HepG2 (cell line): ENCODE measurements around the gene DMTF1. TPM values are rescaled to one million over a fixed set of nuclear protein-coding genes. Genes with fewer than 3 reads are reported as not detected.

Experiments
- ATAC-seq: fragments of 200-7000 bp; cut with Tn5 transposase; 3 replicates; pipeline ENCODE4 v1.9.1; 2020; ENCODE audit warnings: mild to moderate bottlenecking, moderate library complexity
- BruUV-seq: library from RNA; stranded (reverse); fragments of 400-500 nt; replicated peaks from 2 replicates; lab custom pipeline; 2021; lab: Mats Ljungman, UMichigan
- CTCF ChIA-PET: fragments of 300-600 bp; formaldehyde crosslinking; extraction: SDS; loops from one replicate; lab custom pipeline; 2021; ENCODE audit warnings: low total read pairs, inconsistent platforms, low intra/inter-chr PET ratio; lab: Yijun Ruan, JAX
- POLR2A ChIA-PET: fragments of 350-600 bp; sonication (Branson Sonifier 250); formaldehyde crosslinking; loops from one replicate; lab custom pipeline; 2020; ENCODE audit warnings: antibody characterized with exemption, inconsistent platforms; lab: Yijun Ruan, JAX
- DNase-seq: peaks from one replicate; pipeline ENCODE4 v3.0.0-alpha.2; 2015; ENCODE audit warnings: low spot score
- FAIRE-seq: peaks from 3 replicates; lab custom pipeline; 2011; peaks lifted over from hg19 to GRCh38; lab: Jason Lieb, UNC
- H2AFZ ChIP-seq: one replicate; pipeline ENCODE4 v1.6.1; 2011; ENCODE audit warnings: low read length, inconsistent platforms
- H3K27ac ChIP-seq: fragments of 300-600 bp; 3 replicates; pipeline ENCODE4 v1.8.0; 2011; ENCODE audit warnings: mixed run types, mild to moderate bottlenecking, mixed read lengths, low read length, inconsistent platforms; ENCODE audit not compliant: insufficient read depth; ENCODE audit errors: extremely low read length
- H3K27me3 ChIP-seq, 2 experiments: fragments of 200-600 bp in 1 of 2; 2 replicates in 1 of 2; 3 replicates in 1 of 2; pipeline versions ENCODE4 v1.6.0 to v1.8.0; 2011; ENCODE audit warnings: low read length in 2 of 2, mild to moderate bottlenecking in 2 of 2, moderate library complexity in 2 of 2, inconsistent platforms in 1 of 2; ENCODE audit not compliant: insufficient read depth in 2 of 2, control insufficient read depth in 1 of 2
- H3K36me3 ChIP-seq, 2 experiments: fragments of 200-600 bp in 1 of 2; replicated peaks in 1 of 2; 2 replicates in 1 of 2; 3 replicates in 1 of 2; pipeline versions ENCODE4 v1.5.1 to v1.8.0; 2011; ENCODE audit warnings: low read length in 2 of 2, inconsistent platforms in 1 of 2; ENCODE audit not compliant: insufficient read depth in 2 of 2, control insufficient read depth in 1 of 2
- H3K4me1 ChIP-seq: 2 replicates; pipeline ENCODE4 v1.5.1; 2012; ENCODE audit warnings: low read length, inconsistent platforms; ENCODE audit not compliant: insufficient read depth
- H3K4me2 ChIP-seq: 2 replicates; pipeline ENCODE4 v1.6.0; 2011; ENCODE audit warnings: low read depth, low read length, inconsistent platforms
- H3K4me3 ChIP-seq, 3 experiments: fragments of 200-600 bp in 1 of 3; sonication (generic), shearing (Covaris generic) in 1 of 3; replicated peaks in 1 of 3; 2 replicates each; pipeline ENCODE4 v1.5.1; 2011 to 2016; ENCODE audit warnings: low read length in 3 of 3, inconsistent platforms in 2 of 3, low read depth in 2 of 3, mild to moderate bottlenecking in 2 of 3, control low read depth in 1 of 3, mixed read lengths in 1 of 3; ENCODE audit not compliant: insufficient read depth in 1 of 3
- H3K79me2 ChIP-seq: one replicate; pipeline ENCODE4 v1.6.1; 2011; ENCODE audit warnings: low read length, inconsistent platforms; ENCODE audit not compliant: insufficient read depth
- H3K9ac ChIP-seq: 2 replicates; pipeline ENCODE4 v1.6.0; 2011; ENCODE audit warnings: mild to moderate bottlenecking, low read depth, low read length, inconsistent platforms; ENCODE audit not compliant: insufficient read depth
- H3K9me3 ChIP-seq: 2 replicates; pipeline ENCODE4 v1.5.1; 2012; ENCODE audit warnings: mild to moderate bottlenecking, low read length
- H4K20me1 ChIP-seq: 2 replicates; pipeline ENCODE4 v1.6.0; 2011; ENCODE audit warnings: inconsistent platforms, mild to moderate bottlenecking, low read length, moderate library complexity; ENCODE audit not compliant: insufficient read depth
- HMGA1 ChIP-seq: sonication (generic); formaldehyde crosslinking; conservative IDR thresholded peaks from 2 replicates; pipeline ENCODE4 v1.4.0; 2020; ENCODE audit warnings: missing genetic modification reagents
- HNRNPLL ChIP-seq: fragments of 200-400 bp; formaldehyde crosslinking; IDR thresholded peaks from 2 replicates; pipeline ENCODE4 v1.6.1; 2017; ENCODE audit warnings: mild to moderate bottlenecking, low read depth, low read length; ENCODE audit not compliant: poor library complexity, severe bottlenecking
- SMAD9 ChIP-seq: sonication (generic); formaldehyde crosslinking; IDR thresholded peaks from 2 replicates; pipeline ENCODE4 v1.5.1; 2020; ENCODE audit warnings: mild to moderate bottlenecking, missing genetic modification reagents
- TAF1 ChIP-seq: sonication (generic); formaldehyde crosslinking; IDR thresholded peaks from 2 replicates; pipeline ENCODE4 v1.4.0; 2020; ENCODE audit warnings: missing genetic modification reagents
- TBP ChIP-seq: sonication (generic); formaldehyde crosslinking; IDR thresholded peaks from 2 replicates; pipeline ENCODE4 v1.5.0; 2020; ENCODE audit warnings: missing genetic modification reagents
- WGBS: methylation state at CpG from one replicate; pipeline ENCODE4 v1.1.6; 2017; ENCODE audit warnings: low lambda C conversion rate; 5-methylcytosine and 5-hydroxymethylcytosine counted together
- in situ Hi-C: cut with HindIII; loops from 2 replicates; pipeline ENCODE4 v1.10.0; 2017; ENCODE audit warnings: low pct_unique_long_range_greater_than_20kb; ENCODE audit not compliant: extremely low pct_ligation_motif_present
- intact Hi-C: fragments of 100-400 bp; cut with micrococcal nuclease; formaldehyde crosslinking; loops from one replicate; pipeline ENCODE4 v1.10.0; 2022; ENCODE audit not compliant: unreplicated experiment
- polyA plus RNA-seq, 8 experiments: library from polyadenylated mRNA; depleted of rRNA in 3 of 8; stranded (reverse) in 7 of 8; unstranded in 1 of 8; fragments of >200 nt; fragmentation: Illumina TruSeq in 4 of 8; extraction: Trizol in 4 of 8; gene quantifications; 2 replicates each; pipeline versions ENCODE4 v1.2.1 to v1.2.3, GENCODE V29; 2011 to 2016; ENCODE audit warnings: low read depth in 4 of 8, missing spikeins in 1 of 8, mixed read lengths in 1 of 8; ENCODE audit not compliant: insufficient read depth in 1 of 8
- total RNA-seq, 5 experiments: library from RNA; depleted of rRNA; stranded (reverse); fragments of >200 nt; fragmentation: Illumina TruSeq; extraction: Trizol; gene quantifications; 2 replicates each; pipeline ENCODE4 v1.2.3, GENCODE V29; 2016; ENCODE audit warnings: low read depth in 1 of 5
- TF ChIP-seq, protein P1 (sequence below): sonication (generic); formaldehyde crosslinking; IDR thresholded peaks from 2 replicates; pipeline ENCODE4 v1.5.0; 2020; ENCODE audit warnings: mild to moderate bottlenecking, missing genetic modification reagents
- TF ChIP-seq, protein P2 (sequence below): sonication (generic); formaldehyde crosslinking; IDR thresholded peaks from 2 replicates; pipeline ENCODE4 v1.5.0; 2020; ENCODE audit warnings: missing genetic modification reagents

The DMTF1 gene
- total and polyA plus RNA-seq, 2 of the 13 experiments (the other 11 are each of a cell fraction or from before 2014, with no cell fraction given), result 45.8 to 132 TPM

DNA sequence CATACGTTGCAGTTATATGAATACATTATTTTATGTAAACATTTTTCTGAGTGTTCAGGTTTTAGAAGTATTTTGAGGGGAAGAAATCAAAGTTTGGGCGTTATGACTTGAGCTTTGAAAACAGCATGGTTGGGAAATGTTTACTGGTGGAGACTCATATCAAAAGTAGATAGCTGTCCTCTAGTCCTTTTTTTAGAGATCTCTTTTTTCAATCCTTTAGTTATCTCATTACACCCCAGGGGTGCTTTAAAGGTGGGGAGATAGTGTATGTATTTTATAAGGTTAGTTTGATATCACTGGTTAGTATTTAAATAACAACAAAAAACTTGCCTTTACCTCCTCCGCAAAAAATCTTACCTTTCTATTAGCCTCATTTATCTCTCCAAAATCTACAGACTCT, 2.3 kb downstream of the DMTF1 start:
- ChIA-PET POLR2A (interaction anchor here (2.5 kb wide), 1 partner anchor 66 kb away, joined by 7 read pairs; the partner anchor contains the start of gene TMEM243), CTCF (no interaction called here)
- Histone ChIP-seq H3K4me1 (peaks cover 43% of the 10 kb centered on the region), H3K27me3 (no peaks in the 10 kb centered on the region; a peak in 1 of 5 replicates), H3K36me3 (no peaks in the 10 kb centered on the region; a peak in 1 of 5 replicates), H3K79me2 (peaks cover 67% of the 10 kb centered on the region), H3K4me2 (peak overlapping the region; percentile 71), H3K9ac (peak overlapping the region; percentile 91; the same call in 1 of the 2 replicates), H4K20me1 (no peaks in the 10 kb centered on the region; the same call in 1 of the 2 replicates), H3K9me3 (no peaks in the 10 kb centered on the region), H2AFZ (no peak overlapping the region), H3K4me3 (peak overlapping the region; percentile 86 to 97 (median 91); a peak in 5 of 6 replicates), H3K27ac (no peak overlapping the region)
- WGBS, result 39% methylated on average over 3 of the region's 3 CpGs
- intact Hi-C loops (loop anchor here (5.0 kb wide), 1 partner anchor 212 kb away; no protein-coding TSS in a partner anchor), in situ Hi-C loops (loop anchor here (5.0 kb wide), 1 partner anchor 212 kb away; no protein-coding TSS in a partner anchor)
- no peak for FAIRE-seq
- no peak for ATAC-seq
- no peak for DNase-seq
- BruUV-seq, result no TSS peak
- TF ChIP-seq TAF1 (CRISPR knock-in tag), result no peak
- no peak for TF ChIP-seq SMAD9 (CRISPR knock-in tag)
- TF ChIP-seq, protein P1, sequence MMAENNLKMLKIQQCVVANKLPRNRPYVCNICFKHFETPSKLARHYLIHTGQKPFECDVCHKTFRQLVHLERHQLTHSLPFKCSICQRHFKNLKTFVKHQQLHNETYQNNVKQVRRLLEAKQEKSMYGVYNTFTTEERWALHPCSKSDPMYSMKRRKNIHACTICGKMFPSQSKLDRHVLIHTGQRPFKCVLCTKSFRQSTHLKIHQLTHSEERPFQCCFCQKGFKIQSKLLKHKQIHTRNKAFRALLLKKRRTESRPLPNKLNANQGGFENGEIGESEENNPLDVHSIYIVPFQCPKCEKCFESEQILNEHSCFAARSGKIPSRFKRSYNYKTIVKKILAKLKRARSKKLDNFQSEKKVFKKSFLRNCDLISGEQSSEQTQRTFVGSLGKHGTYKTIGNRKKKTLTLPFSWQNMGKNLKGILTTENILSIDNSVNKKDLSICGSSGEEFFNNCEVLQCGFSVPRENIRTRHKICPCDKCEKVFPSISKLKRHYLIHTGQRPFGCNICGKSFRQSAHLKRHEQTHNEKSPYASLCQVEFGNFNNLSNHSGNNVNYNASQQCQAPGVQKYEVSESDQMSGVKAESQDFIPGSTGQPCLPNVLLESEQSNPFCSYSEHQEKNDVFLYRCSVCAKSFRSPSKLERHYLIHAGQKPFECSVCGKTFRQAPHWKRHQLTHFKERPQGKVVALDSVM (CRISPR knock-in tag), result no peak
- no peak for TF ChIP-seq TBP
- no peak for TF ChIP-seq HNRNPLL
- no peak for TF ChIP-seq HMGA1 (CRISPR knock-in tag)
- TF ChIP-seq, protein P2, sequence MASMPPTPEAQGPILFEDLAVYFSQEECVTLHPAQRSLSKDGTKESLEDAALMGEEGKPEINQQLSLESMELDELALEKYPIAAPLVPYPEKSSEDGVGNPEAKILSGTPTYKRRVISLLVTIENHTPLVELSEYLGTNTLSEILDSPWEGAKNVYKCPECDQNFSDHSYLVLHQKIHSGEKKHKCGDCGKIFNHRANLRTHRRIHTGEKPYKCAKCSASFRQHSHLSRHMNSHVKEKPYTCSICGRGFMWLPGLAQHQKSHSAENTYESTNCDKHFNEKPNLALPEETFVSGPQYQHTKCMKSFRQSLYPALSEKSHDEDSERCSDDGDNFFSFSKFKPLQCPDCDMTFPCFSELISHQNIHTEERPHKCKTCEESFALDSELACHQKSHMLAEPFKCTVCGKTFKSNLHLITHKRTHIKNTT (CRISPR knock-in tag), result no peak
